Hepatocyte (in vitro differentiated cells): ENCODE data around the gene SNCAIP. TPM values are rescaled to one million over a fixed set of nuclear protein-coding genes. Genes with fewer than 3 reads are reported as not detected.
A peak's percentile ranks its signal among the peaks of the same experiment; 100 is the strongest.

Source experiments
- DNase-seq: peaks from one replicate; pipeline ENCODE4 v3.0.0-alpha.2; 2016; ENCODE audit warnings: low spot score
- H2AFZ ChIP-seq: fragments of 200-600 bp; sonication (generic); 2 replicates; pipeline ENCODE4 v1.6.0; 2016; ENCODE audit warnings: antibody characterized with exemption, mild to moderate bottlenecking
- H3K27ac ChIP-seq: fragments of 200-600 bp; sonication (generic); 2 replicates; pipeline ENCODE4 v1.5.1; 2016; ENCODE audit warnings: mild to moderate bottlenecking
- H3K27me3 ChIP-seq: fragments of 200-600 bp; sonication (generic); 2 replicates; pipeline ENCODE4 v1.6.1; 2016
- H3K36me3 ChIP-seq: fragments of 200-600 bp; sonication (generic); replicated peaks from 2 replicates; pipeline ENCODE4 v1.5.1; 2016; ENCODE audit warnings: low read depth; ENCODE audit not compliant: insufficient read depth
- H3K4me1 ChIP-seq: fragments of 200-600 bp; sonication (generic); 2 replicates; pipeline ENCODE4 v1.5.1; 2016; ENCODE audit warnings: mild to moderate bottlenecking, moderate library complexity; ENCODE audit not compliant: insufficient read depth
- H3K4me2 ChIP-seq: fragments of 200-600 bp; sonication (generic); 2 replicates; pipeline ENCODE4 v1.6.0; 2016
- H3K4me3 ChIP-seq: fragments of 200-600 bp; sonication (generic); 2 replicates; pipeline ENCODE4 v1.5.1; 2016; ENCODE audit warnings: mild to moderate bottlenecking
- H3K79me2 ChIP-seq: fragments of 200-600 bp; sonication (generic); 2 replicates; pipeline ENCODE4 v1.6.0; 2017; ENCODE audit warnings: mild to moderate bottlenecking
- H3K9me2 ChIP-seq: fragments of 200-600 bp; sonication (generic); replicated peaks from 2 replicates; pipeline ENCODE4 v1.6.0; 2017; ENCODE audit warnings: mild to moderate bottlenecking; ENCODE audit not compliant: insufficient read depth
- H3K9me3 ChIP-seq: fragments of 200-600 bp; sonication (generic); 2 replicates; pipeline ENCODE4 v1.5.1; 2016; ENCODE audit warnings: low read depth, mild to moderate bottlenecking
- H4K20me1 ChIP-seq: fragments of 200-600 bp; sonication (generic); 2 replicates; pipeline ENCODE4 v1.6.0; 2016; ENCODE audit warnings: mild to moderate bottlenecking; ENCODE audit not compliant: insufficient read depth, poor library complexity, severe bottlenecking
- CTCF ChIP-seq: fragments of 200-600 bp; sonication (generic); IDR thresholded peaks from 2 replicates; pipeline ENCODE4 v1.5.1; 2016; ENCODE audit warnings: antibody characterized with exemption, mild to moderate bottlenecking; ENCODE audit not compliant: poor library complexity
- EZH2 ChIP-seq: fragments of 200-600 bp; sonication (generic); IDR thresholded peaks from 2 replicates; pipeline ENCODE4 v1.6.1; 2016; ENCODE audit warnings: antibody characterized with exemption, mild to moderate bottlenecking, borderline replicate concordance
- EZH2phosphoT487 ChIP-seq: fragments of 200-600 bp; sonication (generic); IDR thresholded peaks from one replicate; pipeline ENCODE4 v1.6.1; 2018; ENCODE audit warnings: antibody characterized with exemption, mild to moderate bottlenecking, low read depth, moderate library complexity; ENCODE audit not compliant: unreplicated experiment, severe bottlenecking
- WGBS: methylation state at CpG from one replicate; pipeline ENCODE4 v1.1.6; 2016; ENCODE audit warnings: low lambda C conversion rate; ENCODE audit errors: missing lambda C conversion rate; 5-methylcytosine and 5-hydroxymethylcytosine counted together
- polyA plus RNA-seq: library from polyadenylated mRNA; unstranded; fragments of >200 nt; fragmentation: Nextera tagmentation; extraction: Ambion mirVana; gene quantifications from 2 replicates; pipeline ENCODE4 v1.2.1, GENCODE V29; 2016
- total RNA-seq: library from RNA; depleted of rRNA; stranded (reverse); fragments of >200 nt; gene quantifications from 2 replicates; pipeline ENCODE4 v1.2.3, GENCODE V29; 2014

The SNCAIP gene
- total and polyA plus RNA-seq, 2 experiments from 2014 or later: 7.1 to 19.1 TPM

- H3K9me2 ChIP-seq: no peaks in the 10 kb centered on the region
- no peak overlapping the region for H3K4me3 ChIP-seq
- no peak for DNase-seq
- no peak overlapping the region for H2AFZ ChIP-seq
- peaks cover 28% of the 10 kb centered on the region for H3K79me2 ChIP-seq
- no peaks in the 10 kb centered on the region for H3K9me3 ChIP-seq
- H3K4me2 ChIP-seq: peak overlapping the region; percentile 94
- H3K27ac ChIP-seq: peak overlapping the region; percentile 88
- no peaks in the 10 kb centered on the region for H3K36me3 ChIP-seq
- H4K20me1 ChIP-seq: no peaks in the 10 kb centered on the region
- peaks cover 6% of the 10 kb centered on the region for H3K27me3 ChIP-seq
- WGBS: 79% methylated on average over 2 of the region's 2 CpGs
- H3K4me1 ChIP-seq: peaks cover 14% of the 10 kb centered on the region
- TF ChIP-seq CTCF (no peak), EZH2phosphoT487 (no peak), EZH2 (no peak)
These were observed 2.0 kb downstream of the SNCAIP start for GRCh38 chr5:122314036-122314435.

DNA sequence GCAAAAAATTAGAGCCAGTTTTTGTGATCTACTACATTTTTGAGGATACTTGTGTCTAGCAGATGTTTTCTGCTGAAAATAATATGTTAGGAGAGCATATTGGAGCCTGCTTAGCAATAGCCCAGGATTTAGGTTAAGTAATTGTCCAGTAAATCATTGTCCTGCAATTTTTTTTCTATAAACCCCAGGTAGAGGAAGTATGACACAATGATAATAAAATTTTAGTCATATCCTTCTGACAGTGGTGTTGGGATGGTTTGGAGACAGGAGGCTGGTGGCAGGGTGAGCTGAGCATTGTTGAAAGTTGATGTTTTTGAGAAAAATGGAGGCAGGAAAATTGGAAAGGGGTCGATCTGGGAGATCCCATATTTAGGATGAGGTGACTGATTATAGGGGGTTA is 3.5 kb downstream of the SNCAIP start:
- Histone ChIP-seq H3K27me3 (peaks cover 6% of the 10 kb centered on the region), H3K27ac (no peak overlapping the region)
- WGBS: 85% methylated on average over 1 of the region's 1 CpG

DNA sequence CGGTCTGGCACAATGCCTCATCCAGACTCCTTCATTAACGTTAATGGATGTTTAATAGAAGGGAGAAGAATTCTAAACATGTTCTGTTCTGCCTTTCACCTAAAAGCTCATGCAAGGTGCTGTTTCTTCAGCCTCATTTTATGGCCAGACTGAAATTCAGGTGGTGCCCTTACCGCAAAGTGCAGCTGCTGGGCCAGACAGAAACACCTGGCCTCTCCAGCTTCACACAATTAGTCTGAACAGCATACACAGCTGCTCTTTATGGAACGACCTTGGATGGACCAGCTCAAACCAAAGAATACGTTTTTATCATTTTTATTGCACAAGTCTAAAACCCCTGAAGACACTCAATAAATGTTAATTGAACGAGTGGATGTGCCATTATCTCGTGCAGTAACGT is 4.6 kb downstream of the SNCAIP start:
- Histone ChIP-seq H3K79me2 (peaks cover 28% of the 10 kb centered on the region), H3K4me2 (no peak overlapping the region), H4K20me1 (no peaks in the 10 kb centered on the region), H3K9me3 (no peaks in the 10 kb centered on the region), H3K27me3 (peaks cover 6% of the 10 kb centered on the region), H3K4me1 (peaks cover 14% of the 10 kb centered on the region), H2AFZ (no peak overlapping the region), H3K36me3 (no peaks in the 10 kb centered on the region), H3K27ac (no peak overlapping the region), H3K9me2 (no peaks in the 10 kb centered on the region), H3K4me3 (no peak overlapping the region)
- TF ChIP-seq EZH2 (no peak), EZH2phosphoT487 (no peak), CTCF (no peak)
- WGBS: 47% methylated on average over 8 of the region's 8 CpGs
- DNase-seq: no peak

More for the DNA sequence above, 3.5 kb downstream of the SNCAIP start:
- TF ChIP-seq EZH2 (no peak), CTCF (no peak), EZH2phosphoT487 (no peak)
- Histone ChIP-seq H3K79me2 (peaks cover 28% of the 10 kb centered on the region), H3K4me2 (no peak overlapping the region), H3K4me1 (peaks cover 14% of the 10 kb centered on the region), H3K4me3 (no peak overlapping the region), H2AFZ (no peak overlapping the region), H4K20me1 (no peaks in the 10 kb centered on the region), H3K9me2 (no peaks in the 10 kb centered on the region), H3K9me3 (no peaks in the 10 kb centered on the region), H3K36me3 (no peaks in the 10 kb centered on the region)
- DNase-seq: no peak

- no peak for DNase-seq
- WGBS: 96% methylated on average over 2 of the region's 2 CpGs
- Histone ChIP-seq H3K79me2 (peaks cover 13% of the 10 kb centered on the region), H3K4me1 (no peaks in the 10 kb centered on the region), H3K36me3 (no peaks in the 10 kb centered on the region), H3K9me2 (no peaks in the 10 kb centered on the region), H3K4me3 (no peak overlapping the region), H3K9me3 (no peaks in the 10 kb centered on the region), H3K4me2 (no peak overlapping the region), H4K20me1 (no peaks in the 10 kb centered on the region), H3K27ac (no peak overlapping the region), H2AFZ (no peak overlapping the region), H3K27me3 (no peaks in the 10 kb centered on the region)
- TF ChIP-seq EZH2phosphoT487 (no peak), CTCF (no peak), EZH2 (no peak)
These were observed 7.9 kb downstream of the SNCAIP start for GRCh38 chr5:122319897-122320296.
